ENCODE results near the gene FYN. TPM values are rescaled to one million over a fixed set of nuclear protein-coding genes. Genes with fewer than 3 reads are reported as not detected.

The FYN gene
- total and polyA plus RNA-seq, 4 donors = 11.2 to 28.3 (median 19.7) TPM

GRCh38 chr6:111837641-111838500, 35.4 kb downstream of the FYN start (continued):
- TF ChIP-seq, protein P1, sequence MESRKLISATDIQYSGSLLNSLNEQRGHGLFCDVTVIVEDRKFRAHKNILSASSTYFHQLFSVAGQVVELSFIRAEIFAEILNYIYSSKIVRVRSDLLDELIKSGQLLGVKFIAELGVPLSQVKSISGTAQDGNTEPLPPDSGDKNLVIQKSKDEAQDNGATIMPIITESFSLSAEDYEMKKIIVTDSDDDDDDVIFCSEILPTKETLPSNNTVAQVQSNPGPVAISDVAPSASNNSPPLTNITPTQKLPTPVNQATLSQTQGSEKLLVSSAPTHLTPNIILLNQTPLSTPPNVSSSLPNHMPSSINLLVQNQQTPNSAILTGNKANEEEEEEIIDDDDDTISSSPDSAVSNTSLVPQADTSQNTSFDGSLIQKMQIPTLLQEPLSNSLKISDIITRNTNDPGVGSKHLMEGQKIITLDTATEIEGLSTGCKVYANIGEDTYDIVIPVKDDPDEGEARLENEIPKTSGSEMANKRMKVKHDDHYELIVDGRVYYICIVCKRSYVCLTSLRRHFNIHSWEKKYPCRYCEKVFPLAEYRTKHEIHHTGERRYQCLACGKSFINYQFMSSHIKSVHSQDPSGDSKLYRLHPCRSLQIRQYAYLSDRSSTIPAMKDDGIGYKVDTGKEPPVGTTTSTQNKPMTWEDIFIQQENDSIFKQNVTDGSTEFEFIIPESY (IDR thresholded peaks at IDR 0.05) = no peak
- TF ChIP-seq EGR1 (IDR thresholded peaks at IDR 0.05; ENCODE audit: low read depth in 2 of 2) (no peak), HNF4G (IDR thresholded peaks at IDR 0.05) (no peak), NR2F2 (IDR thresholded peaks at IDR 0.05) (no peak), GABPA (IDR thresholded peaks at IDR 0.05 in 1 of 2, conservative IDR thresholded peaks at IDR 0.05 in 1 of 2) (no peak)

DNA sequence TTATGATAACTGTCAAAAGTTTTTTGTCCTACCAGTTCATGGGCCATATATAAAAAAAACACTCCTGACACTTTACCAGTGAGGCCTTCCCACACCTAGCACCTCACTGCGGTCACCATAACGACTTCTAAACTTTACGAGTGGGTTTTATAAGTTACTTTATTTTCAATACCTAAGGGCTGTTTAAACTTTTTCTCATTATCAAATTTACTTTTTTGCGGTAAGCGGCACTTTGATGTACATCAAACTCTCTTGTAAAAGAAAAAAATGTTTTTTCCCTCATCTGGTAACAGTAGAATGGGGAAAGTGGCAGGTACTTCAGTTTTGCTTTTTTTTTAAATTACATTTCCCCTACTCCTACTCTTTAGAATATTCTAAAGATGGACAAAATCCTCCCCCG, 36.2 kb downstream of the FYN start:
- Histone ChIP-seq H3K27me3 (ENCODE audit: control insufficient read depth in 4 of 4, insufficient read depth in 4 of 4, low read length in 3 of 4) (no peaks in the 10 kb centered on the region), H3K9me3 (ENCODE audit: control insufficient read depth in 4 of 4, low read length in 3 of 4) (no peaks in the 10 kb centered on the region), H3K4me1 (ENCODE audit: control insufficient read depth in 4 of 4, insufficient read depth in 4 of 4, low read length in 3 of 4) (peaks cover 0 to 1% (median 0%) of the 10 kb centered on the region in 4 donors), H3K27ac (ENCODE audit: low read depth in 1 of 2, low read length in 2 of 2) (no peak overlapping the region), H3K4me3 (ENCODE audit: low read depth in 1 of 3, low read length in 3 of 3) (no peak overlapping the region), H3K36me3 (ENCODE audit: control insufficient read depth in 4 of 4, insufficient read depth in 3 of 4, low read depth in 1 of 4, low read length in 3 of 4) (no peaks in the 10 kb centered on the region), H3K9ac (ENCODE audit: low read depth in 1 of 2, low read length in 2 of 2) (no peak overlapping the region)
- WGBS = 89% methylated on average over 6 of the region's 6 CpGs
- TF ChIP-seq TAF1 (conservative IDR thresholded peaks at IDR 0.05) = no peak
- no peak for TF ChIP-seq GABPA (IDR thresholded peaks at IDR 0.05 in 1 of 2, conservative IDR thresholded peaks at IDR 0.05 in 1 of 2)
- no peak for TF ChIP-seq NR2F2 (IDR thresholded peaks at IDR 0.05)
- no peak for TF ChIP-seq YY1 (IDR thresholded peaks at IDR 0.05)
- TF ChIP-seq HNF4G (IDR thresholded peaks at IDR 0.05) = no peak
- TF ChIP-seq JUND (IDR thresholded peaks at IDR 0.05) = no peak
- TF ChIP-seq RAD21 (IDR thresholded peaks at IDR 0.05) = no peak
- TF ChIP-seq FOXA2 (IDR thresholded peaks at IDR 0.05) = no peak
- TF ChIP-seq, protein P2, sequence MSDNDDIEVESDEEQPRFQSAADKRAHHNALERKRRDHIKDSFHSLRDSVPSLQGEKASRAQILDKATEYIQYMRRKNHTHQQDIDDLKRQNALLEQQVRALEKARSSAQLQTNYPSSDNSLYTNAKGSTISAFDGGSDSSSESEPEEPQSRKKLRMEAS (IDR thresholded peaks at IDR 0.05) = no peak
- TF ChIP-seq REST (IDR thresholded peaks at IDR 0.05) = no peak
- DNase-seq (ENCODE audit: low spot score) = no peak

- no peak for DNase-seq (ENCODE audit: low spot score)
- TF ChIP-seq EGR1 (IDR thresholded peaks at IDR 0.05; ENCODE audit: low read depth in 2 of 2) (no peak), YY1 (IDR thresholded peaks at IDR 0.05) (no peak), FOXA1 (IDR thresholded peaks at IDR 0.05) (no peak), TAF1 (conservative IDR thresholded peaks at IDR 0.05) (no peak), SP1 (IDR thresholded peaks at IDR 0.05) (no peak), REST (IDR thresholded peaks at IDR 0.05) (no peak), JUND (IDR thresholded peaks at IDR 0.05) (no peak), FOXA2 (IDR thresholded peaks at IDR 0.05) (no peak), RAD21 (IDR thresholded peaks at IDR 0.05) (no peak), HNF4A (conservative IDR thresholded peaks at IDR 0.05) (no peak), NR2F2 (IDR thresholded peaks at IDR 0.05) (no peak)
- TF ChIP-seq, protein P1 (IDR thresholded peaks at IDR 0.05) = no peak
- WGBS = 57% methylated on average over 1 of the region's 1 CpG
- H3K9ac ChIP-seq (ENCODE audit: low read depth in 1 of 2, low read length in 2 of 2) = no peak overlapping the region
- no peaks in the 10 kb centered on the region for H3K4me1 ChIP-seq (ENCODE audit: control insufficient read depth in 4 of 4, insufficient read depth in 4 of 4, low read length in 3 of 4)
- no peaks in the 10 kb centered on the region for H3K9me3 ChIP-seq (ENCODE audit: control insufficient read depth in 4 of 4, low read length in 3 of 4)
- H3K27ac ChIP-seq (ENCODE audit: low read depth in 1 of 2, low read length in 2 of 2) = no peak overlapping the region
- H3K4me3 ChIP-seq (ENCODE audit: low read depth in 1 of 3, low read length in 3 of 3) = no peak overlapping the region
- H3K27me3 ChIP-seq (ENCODE audit: control insufficient read depth in 4 of 4, insufficient read depth in 4 of 4, low read length in 3 of 4) = no peaks in the 10 kb centered on the region
- no peaks in the 10 kb centered on the region for H3K36me3 ChIP-seq (ENCODE audit: control insufficient read depth in 4 of 4, insufficient read depth in 3 of 4, low read depth in 1 of 4, low read length in 3 of 4)
Observed at GRCh38 chr6:111835807-111836206, 37.4 kb downstream of the FYN start.
